CD4-positive, alpha-beta T cell treated with Interleukin-1 beta for 1 hour (primary cell): ENCODE results near the gene OR5H14.
"Not testable (repeated sequence)": the region's sequence is repeated elsewhere in the genome, so short reads cannot be mapped to it uniquely, and the experiment has no call there.

ENCODE experiments used
- DNase-seq, 2 donors: peaks; one replicate each; pipeline ENCODE4 v3.0.0-alpha.2; 2020 to 2022

OR5H14 gene

DNA sequence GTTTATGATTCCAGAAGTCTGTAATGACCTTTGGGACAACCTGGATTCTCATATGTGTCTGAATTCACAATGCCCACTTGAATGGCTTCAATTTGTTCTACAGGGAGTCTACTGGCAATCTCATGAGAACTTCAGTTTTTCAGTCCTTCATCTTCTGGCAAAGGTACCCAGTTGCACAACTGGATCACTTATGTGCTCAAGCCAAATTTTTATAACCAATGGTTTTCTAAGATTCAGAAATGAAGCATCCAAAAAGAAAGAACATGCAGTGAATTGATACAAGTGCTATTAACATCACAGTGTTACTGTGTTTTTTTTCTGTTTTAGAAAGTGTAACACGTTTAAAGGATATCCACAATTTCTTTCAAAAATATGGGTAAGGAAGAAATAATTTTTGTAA, at the start of gene OR5H14:
TSS of gene OR5H14 (plus strand) at position 301 of the 400 bp plus-strand sequence. CDS start 1,907 bp downstream, outside the sequence.
- DNase-seq: no peak

DNA sequence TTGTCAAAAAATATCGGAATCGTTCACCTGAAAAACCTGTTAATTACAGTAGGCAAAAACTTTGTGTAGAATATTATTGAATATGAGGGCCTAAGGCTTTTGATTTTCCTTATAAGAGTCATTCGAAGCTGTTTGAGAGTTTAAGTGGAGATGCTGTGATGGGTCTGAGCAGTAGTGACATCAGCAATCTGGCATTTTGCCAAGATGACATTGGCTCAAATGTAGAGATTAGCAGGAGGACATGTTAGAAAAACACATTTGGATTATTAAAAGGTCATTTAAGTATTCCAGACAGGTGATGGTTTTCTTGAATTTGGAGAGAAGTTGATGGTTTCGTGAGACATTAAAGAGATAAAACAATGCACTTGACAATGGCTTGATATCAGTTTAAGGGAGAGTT, 47.4 kb upstream of the OR5H14 start:
- no peak for DNase-seq

DNA sequence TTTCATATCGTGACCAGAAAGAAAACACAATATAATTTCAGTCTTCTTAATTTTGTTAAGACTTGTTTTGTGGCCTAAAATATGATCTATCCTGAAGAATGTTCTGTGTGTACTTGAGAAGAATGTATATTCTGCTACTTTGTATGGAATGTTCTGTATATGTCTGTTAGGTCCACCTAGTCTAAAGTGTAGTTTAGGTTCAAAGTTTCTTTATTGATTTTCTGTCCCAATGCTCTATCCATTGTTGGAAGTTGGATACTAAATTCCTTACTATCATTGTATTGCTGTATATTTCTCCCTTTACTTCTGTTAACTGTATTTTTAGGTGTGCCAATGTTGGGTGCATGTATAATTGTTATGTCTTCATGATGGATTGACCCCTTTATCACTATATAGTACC, 39.1 kb upstream of the OR5H14 start:
- DNase-seq: no peak

- DNase-seq: no peak
Measured at GRCh38 chr3:98109807-98110549, 37.3 kb upstream of the OR5H14 start.

DNA sequence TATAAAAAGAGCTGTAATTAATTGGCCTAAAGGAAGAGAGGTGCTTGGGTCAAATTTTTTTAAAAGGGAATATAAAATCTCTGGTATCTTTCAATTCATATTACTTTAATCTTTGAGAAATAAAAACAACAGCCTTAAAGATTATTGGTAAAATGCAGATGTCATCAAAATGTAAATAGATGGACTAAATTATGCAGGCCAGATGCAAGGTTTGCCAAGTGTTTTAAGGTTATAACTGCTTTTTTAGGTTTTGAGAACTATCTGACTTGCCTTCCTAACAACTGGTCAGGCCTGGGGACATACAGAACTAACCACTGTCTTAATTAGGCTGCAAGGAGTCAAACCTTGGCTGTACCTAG, 36.8 kb upstream of the OR5H14 start:
- no peak for DNase-seq

- no peak for DNase-seq
Measured at GRCh38 chr3:98114264-98114663, 33.0 kb upstream of the OR5H14 start.

DNA sequence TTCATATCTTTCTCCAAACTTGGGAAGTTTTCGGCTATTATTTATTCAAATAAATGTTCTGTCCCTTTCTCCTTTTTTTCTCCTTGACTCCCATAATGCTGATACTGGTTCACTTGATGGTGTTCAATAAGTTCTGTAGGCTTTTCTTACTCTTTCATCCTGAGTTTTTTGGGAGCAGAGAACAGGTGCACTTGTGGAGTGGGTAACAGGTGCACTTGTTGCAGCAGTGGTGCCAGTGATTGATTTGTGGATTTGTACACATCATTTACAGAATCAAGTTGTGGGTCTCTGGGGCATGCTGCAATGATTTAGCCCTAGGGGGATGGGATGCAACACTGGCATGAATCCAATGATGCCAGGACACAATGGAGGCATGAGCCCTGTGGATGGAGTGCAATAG, 31.6 kb upstream of the OR5H14 start:
- no peak for DNase-seq

GRCh38 chr3:98130421-98130820, 16.9 kb upstream of the OR5H14 start, which contains the start of gene OR5H1:
OR5H1 (plus strand) TSS chr3:98130721; CDS start chr3:98132698, 1,977 bp downstream.
- DNase-seq: no peak

DNA sequence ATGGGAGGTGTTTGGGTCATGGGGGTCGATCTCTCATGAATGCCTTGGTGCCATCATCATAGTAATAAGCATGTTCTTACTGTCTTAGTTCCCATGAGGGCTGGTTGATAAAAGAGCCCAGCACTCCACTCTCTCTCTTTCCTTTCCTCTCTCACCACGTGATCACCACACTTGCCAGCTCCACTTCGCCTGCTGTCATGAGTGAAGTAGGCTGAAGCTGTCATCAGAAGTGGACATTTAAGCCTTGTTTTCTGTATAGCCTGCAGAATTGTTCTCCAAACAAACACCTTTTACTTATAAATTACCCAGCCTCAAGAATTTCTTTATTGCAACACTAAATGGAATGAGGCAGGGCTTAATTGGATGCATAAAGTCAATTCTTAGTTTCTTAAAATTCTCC, 10.6 kb upstream of the OR5H14 start:
- DNase-seq: no peak

GRCh38 chr3:98137826-98138557, 9.3 kb upstream of the OR5H14 start:
- not testable (repeated sequence) for DNase-seq

DNA sequence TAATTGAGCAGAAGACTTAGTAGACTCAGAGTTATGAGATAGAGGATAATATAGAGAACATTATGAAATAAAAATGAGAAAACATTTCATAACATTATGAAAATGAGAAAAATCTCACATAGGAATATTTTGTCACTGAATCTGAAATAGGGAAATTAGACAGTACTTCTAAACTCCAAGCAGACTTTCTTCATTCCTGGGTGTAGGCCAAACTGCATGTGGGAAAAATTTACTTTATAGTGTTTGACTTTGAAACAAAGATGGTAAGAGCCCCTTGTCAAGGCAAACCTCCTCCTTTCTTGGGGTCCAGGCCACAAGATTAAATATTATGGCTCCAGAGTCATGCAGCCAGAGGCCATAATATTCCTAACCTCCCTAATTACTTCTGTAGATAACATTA, 6.7 kb upstream of the OR5H14 start:
- DNase-seq: no peak

- DNase-seq: no peak
Measured at GRCh38 chr3:98148751-98149150, 1.5 kb downstream of the OR5H14 start.

GRCh38 chr3:98149456-98149855, 2.2 kb downstream of the OR5H14 start:
- not testable (repeated sequence) for DNase-seq

GRCh38 chr3:98151241-98151640, 4.0 kb downstream of the OR5H14 start:
- DNase-seq: no peak

DNA sequence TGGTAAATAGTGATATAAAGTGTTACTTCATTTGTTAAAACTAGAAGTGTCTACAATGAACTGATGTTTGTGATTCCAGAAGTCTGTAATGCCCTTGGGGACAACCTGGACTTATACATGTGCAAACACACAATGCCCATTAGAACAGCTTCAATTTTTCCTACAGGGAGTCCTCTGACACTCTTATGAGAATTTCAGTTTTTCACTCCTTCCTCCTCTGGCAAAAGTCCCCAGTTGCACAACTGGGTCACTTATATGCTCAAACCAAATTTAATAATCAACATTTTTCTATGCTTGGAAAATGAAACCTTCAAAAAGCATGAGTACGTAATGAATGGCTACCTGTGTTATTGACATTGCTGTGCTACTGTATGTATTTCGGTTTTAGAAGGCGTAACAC, 19.1 kb downstream of the OR5H14 start, which contains the start of gene OR5H15:
TSS of gene OR5H15 (plus strand) at position 301 of the 400 bp plus-strand sequence. CDS start 2,004 bp downstream, outside the sequence.
- DNase-seq: no peak

GRCh38 chr3:98171071-98171470, 23.8 kb downstream of the OR5H14 start:
- DNase-seq: no peak

DNA sequence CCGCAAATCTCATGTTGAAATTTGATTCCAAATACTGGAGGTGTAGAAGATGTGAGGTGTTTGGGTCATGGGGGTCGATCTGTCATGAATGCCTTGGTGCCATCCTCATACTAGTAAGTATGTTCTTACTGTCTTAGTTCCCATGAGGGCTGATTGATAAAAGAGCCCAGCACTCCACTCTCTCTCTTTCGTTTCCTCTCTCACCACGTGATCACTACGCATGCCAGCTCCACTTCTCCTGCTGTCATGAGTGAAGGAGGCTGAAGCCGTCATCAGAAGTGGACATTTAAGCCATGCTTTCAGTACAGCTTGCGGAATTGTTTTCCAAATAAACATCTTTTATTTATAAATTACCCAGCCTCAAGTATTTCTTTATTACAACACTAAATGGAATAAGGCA, 25.3 kb downstream of the OR5H14 start:
- no peak for DNase-seq

DNA sequence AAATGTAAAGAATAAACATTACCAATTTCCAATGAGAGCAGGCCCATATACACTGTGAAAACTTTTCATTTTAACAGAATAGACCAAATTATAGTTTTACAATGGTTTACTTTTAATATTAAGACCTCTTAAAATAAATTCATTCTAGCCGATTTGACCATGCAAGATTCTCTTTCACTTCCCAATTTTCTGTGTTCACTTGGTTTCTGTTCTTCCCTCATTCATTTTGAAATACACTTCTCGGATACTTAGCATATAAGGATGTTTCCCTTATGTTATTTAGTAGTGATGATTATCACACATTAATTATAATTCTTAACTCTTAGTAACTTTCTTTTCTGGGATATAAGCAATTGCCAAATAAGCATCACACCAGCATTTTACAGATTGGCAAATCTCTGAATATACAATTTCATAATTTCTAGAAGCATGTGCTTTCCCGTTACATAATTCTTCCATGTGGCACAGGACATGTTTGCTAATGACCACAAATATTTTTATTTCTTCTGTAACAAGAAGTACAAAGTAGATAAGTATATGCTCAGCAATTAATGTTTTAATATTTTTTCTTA, 33.1 kb downstream of the OR5H14 start:
- DNase-seq: no peak

DNA sequence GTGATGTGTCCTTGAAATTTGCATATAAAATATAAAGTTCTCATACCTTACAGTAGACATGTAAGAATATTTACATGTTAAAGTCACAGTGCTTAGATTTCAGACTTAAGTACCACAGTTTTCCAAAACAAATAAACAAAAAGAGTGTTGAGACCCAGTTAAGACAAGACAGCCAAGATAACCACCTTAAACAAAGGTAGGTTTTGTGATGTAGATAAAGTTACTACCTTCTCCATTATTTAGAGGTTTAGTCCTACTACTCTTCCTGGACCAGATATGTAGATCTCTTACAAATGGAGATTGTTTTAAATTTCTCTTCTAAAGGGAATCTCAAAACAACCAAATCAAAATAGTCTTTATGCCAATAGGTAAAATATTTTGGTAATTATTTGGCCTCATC, 34.9 kb downstream of the OR5H14 start:
- no peak for DNase-seq

DNA sequence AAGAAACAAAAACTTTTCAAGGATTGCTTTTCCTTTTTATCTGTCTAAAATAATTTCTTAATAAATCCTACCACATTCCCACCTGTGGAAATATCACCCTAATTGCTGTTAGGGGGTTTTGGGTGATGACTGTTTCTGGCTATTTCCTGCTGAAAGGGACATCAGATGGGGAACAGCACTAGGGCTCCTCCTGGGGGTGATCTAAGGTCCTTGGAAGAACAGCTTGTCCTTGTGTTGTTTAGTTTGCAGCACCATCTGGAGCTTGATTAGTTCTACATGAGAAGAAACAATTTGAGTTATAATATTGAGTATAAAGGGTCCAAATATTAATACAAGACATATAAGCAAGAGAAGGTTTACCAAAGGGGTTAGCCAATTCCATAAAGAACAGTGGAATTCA, 37.9 kb downstream of the OR5H14 start:
- DNase-seq: no peak

GRCh38 chr3:98188545-98188944, 41.3 kb downstream of the OR5H14 start:
- peak in 1 of 2 donors; percentile 24 for DNase-seq

- not testable (repeated sequence) for DNase-seq
Measured at GRCh38 chr3:98190911-98191310, 43.6 kb downstream of the OR5H14 start.

- not testable (repeated sequence) for DNase-seq
Measured at GRCh38 chr3:98196293-98196692, 49.0 kb downstream of the OR5H14 start.

- DNase-seq: no peak
Measured at GRCh38 chr3:98199020-98199419, 51.7 kb downstream of the OR5H14 start.
